Measurements from ENCODE around the gene NGEF.

Gene NGEF

GRCh38 chr2:232838406-232838874 lies 174.6 kb downstream of the NGEF start:
- DNase-seq (ENCODE audit: low spot score) = no peak

- no peak for DNase-seq (ENCODE audit: low spot score)
Observed at GRCh38 chr2:232836934-232837333, 176.1 kb downstream of the NGEF start.

DNA sequence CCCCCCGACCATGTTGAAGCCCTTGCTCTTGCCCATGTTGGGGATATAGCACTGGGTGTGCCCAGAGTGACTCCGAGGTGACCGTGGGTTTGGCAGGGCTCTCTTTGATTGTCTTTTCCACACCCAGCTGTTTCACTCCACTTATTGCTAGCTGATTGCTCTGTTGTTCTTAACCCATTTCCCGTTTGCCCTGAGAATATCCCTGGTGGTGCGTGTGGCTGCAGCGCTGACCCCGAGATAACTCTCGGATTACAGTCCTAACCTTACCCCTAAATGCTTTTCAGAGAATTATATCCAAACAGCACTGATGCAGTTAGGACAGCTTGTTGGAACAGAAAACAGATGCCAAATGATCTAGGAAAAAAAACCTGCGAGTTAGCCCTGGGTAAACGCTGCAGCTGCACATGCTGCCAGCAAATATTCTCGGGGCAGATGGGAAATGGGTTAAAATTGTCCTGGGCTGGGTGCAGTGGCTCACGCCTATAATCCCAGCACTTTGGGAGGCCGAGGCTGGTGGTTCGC lies 177.3 kb downstream of the NGEF start:
- DNase-seq (ENCODE audit: low spot score) = no peak

DNA sequence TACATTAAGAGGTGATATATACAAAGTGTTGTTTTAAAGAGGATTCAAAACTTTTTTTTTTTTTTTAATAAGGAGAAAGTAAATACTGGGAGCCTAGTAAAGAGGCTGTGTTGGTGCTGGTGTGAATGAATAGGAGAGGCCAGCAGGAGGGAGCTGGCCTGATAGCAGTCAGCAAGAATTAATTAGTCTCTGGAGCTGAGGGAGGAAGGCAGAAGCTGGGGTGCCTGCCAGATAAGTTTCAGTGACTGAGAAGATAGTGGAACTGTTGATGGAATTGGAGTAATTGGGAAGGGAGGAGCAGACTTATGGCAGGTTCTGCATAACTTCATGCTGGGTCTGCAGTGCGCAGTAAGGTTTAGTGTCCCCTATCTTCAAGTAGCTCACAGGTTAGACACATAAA lies 179.2 kb downstream of the NGEF start:
- DNase-seq (ENCODE audit: low spot score) = no peak

- DNase-seq (ENCODE audit: low spot score) = no peak
Observed at GRCh38 chr2:232831496-232831895, 181.6 kb downstream of the NGEF start.

- no peak for DNase-seq (ENCODE audit: low spot score)
Observed at GRCh38 chr2:232829988-232830387, 183.1 kb downstream of the NGEF start.
